Activated T-cell treated with anti-CD3 and anti-CD28 coated beads, Interleukin-2, amount 50 U/mL, for 24 hours (primary cell): ENCODE results near the gene NHLRC2.

Experiments
- DNase-seq: peaks from one replicate; pipeline ENCODE4 v3.0.0-alpha.2; 2020
- H3K27ac Mint-ChIP-seq: 2 replicates; pipeline ENCODE4 v1.8.0; 2020; ENCODE audit warnings: mild to moderate bottlenecking, mixed read lengths
- H3K27me3 Mint-ChIP-seq: 2 replicates; pipeline ENCODE4 v1.8.0; 2020; ENCODE audit warnings: mixed read lengths
- H3K36me3 Mint-ChIP-seq: 2 replicates; pipeline ENCODE4 v1.8.0; 2020; ENCODE audit warnings: low read depth, mixed read lengths
- H3K4me1 Mint-ChIP-seq: 2 replicates; pipeline ENCODE4 v1.8.0; 2020; ENCODE audit warnings: low read depth, mixed read lengths
- H3K4me3 Mint-ChIP-seq: 2 replicates; pipeline ENCODE4 v1.8.0; 2020; ENCODE audit warnings: mild to moderate bottlenecking, moderate library complexity, mixed read lengths
- H3K9me3 Mint-ChIP-seq: 2 replicates; pipeline ENCODE4 v1.8.0; 2020; ENCODE audit warnings: mixed read lengths

NHLRC2 gene

DNA sequence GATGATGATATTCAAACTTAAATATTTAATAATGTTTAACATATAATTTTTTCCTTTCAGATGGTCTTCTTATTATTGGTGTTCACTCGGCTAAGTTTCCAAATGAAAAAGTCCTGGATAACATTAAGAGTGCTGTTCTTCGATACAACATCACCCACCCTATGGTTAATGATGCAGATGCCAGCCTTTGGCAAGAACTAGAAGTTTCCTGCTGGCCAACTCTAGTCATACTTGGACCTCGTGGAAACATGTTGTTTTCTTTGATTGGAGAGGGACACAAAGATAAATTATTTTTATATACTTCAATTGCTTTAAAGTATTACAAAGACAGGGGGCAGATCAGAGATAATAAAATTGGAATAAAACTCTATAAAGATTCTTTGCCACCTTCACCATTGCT, 22.0 kb downstream of the NHLRC2 start:
- no peak overlapping the region for H3K4me3 Mint-ChIP-seq
- peaks cover 19% of the 10 kb centered on the region for H3K4me1 Mint-ChIP-seq
- no peaks in the 10 kb centered on the region for H3K27me3 Mint-ChIP-seq
- peaks cover 7% of the 10 kb centered on the region for H3K9me3 Mint-ChIP-seq
- no peak for DNase-seq
- peaks cover 55% of the 10 kb centered on the region for H3K36me3 Mint-ChIP-seq
- H3K27ac Mint-ChIP-seq = no peak overlapping the region

DNA sequence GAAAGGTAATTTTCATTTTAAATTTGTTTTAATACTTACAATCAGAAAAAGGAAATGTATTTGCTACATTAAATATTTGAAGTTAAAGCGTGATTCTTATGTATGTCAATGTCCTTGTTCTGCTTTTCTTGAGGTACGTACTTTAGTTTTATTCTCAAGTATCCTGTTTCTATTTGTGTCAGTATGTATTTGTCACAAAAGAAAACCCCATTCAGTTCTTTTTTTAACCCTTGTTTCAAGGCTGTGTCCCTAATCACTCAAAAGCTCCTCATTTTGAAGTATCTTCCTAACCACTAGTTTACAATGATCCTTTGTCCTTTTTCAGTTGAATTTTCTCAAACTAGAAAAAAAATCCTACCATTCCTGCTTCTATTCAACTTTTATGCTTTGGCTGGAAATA, 25.2 kb downstream of the NHLRC2 start:
- no peak overlapping the region for H3K27ac Mint-ChIP-seq
- H3K9me3 Mint-ChIP-seq = no peaks in the 10 kb centered on the region
- DNase-seq = no peak
- H3K36me3 Mint-ChIP-seq = peaks cover 67% of the 10 kb centered on the region
- H3K4me1 Mint-ChIP-seq = peaks cover 24% of the 10 kb centered on the region
- H3K27me3 Mint-ChIP-seq = no peaks in the 10 kb centered on the region
- H3K4me3 Mint-ChIP-seq = no peak overlapping the region

DNA sequence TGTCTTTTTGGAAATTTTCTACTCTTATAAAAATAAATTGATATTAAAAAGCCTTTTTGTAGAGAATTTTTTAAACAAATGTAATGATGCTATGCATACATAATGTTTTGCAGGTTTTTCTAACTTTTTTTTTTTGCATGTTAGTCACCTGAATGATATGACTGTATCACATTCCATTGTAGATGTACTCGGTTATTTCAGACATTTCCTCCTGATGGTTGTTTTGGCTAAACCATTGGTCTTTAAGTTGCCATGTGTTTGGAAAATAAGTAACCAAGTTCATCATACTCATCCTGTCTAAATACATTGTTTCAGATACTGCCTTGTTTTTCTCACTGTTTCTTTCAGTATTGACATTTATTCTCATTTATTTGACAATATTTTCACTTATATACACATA, 25.8 kb downstream of the NHLRC2 start:
- Mint-ChIP-seq H3K4me3 (no peak overlapping the region), H3K9me3 (no peaks in the 10 kb centered on the region), H3K27me3 (no peaks in the 10 kb centered on the region), H3K27ac (no peak overlapping the region), H3K4me1 (peaks cover 22% of the 10 kb centered on the region), H3K36me3 (peaks cover 70% of the 10 kb centered on the region)
- no peak for DNase-seq

DNA sequence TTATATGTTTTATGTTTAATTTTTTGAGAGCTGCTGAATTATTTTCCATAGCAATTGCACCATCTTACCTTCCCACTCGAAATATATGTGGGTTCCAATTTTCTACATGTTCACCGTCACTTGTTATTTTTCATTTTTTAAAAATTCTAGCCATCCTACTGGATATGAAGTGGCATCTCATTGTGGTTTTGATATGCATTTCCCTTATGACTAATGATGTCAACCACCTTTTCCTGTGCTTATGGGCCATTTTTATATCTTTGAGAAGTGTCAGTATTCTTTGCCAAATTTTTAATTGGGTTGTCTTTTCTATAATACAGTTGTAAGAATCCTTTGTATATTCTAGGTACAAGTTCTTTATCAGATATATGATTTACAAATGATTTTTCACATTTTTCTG, 27.8 kb downstream of the NHLRC2 start:
- DNase-seq = no peak
- H3K27me3 Mint-ChIP-seq = no peaks in the 10 kb centered on the region
- H3K4me3 Mint-ChIP-seq = no peak overlapping the region
- no peaks in the 10 kb centered on the region for H3K9me3 Mint-ChIP-seq
- no peak overlapping the region for H3K27ac Mint-ChIP-seq
- H3K4me1 Mint-ChIP-seq = peaks cover 18% of the 10 kb centered on the region
- H3K36me3 Mint-ChIP-seq = peaks cover 79% of the 10 kb centered on the region

DNA sequence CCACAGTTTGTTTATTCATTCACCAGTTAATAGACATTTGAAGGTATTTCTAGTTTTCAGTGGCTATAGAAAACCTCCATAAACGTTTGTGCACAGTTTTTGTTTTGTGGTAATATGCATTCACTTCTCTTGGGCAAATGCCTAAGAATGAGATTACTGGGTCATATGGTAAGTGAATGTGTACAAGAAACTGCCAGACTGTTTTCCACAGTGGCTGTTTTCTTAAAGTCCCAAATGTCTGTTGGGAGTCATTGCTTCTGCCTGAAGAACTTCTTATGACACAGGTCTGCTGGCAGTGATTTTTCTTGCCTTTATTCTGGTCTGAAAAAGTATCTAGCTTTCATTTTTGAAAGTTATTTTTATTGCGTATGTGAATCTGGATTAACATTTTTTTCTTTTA, 35.5 kb downstream of the NHLRC2 start:
- H3K27ac Mint-ChIP-seq = no peak overlapping the region

DNA sequence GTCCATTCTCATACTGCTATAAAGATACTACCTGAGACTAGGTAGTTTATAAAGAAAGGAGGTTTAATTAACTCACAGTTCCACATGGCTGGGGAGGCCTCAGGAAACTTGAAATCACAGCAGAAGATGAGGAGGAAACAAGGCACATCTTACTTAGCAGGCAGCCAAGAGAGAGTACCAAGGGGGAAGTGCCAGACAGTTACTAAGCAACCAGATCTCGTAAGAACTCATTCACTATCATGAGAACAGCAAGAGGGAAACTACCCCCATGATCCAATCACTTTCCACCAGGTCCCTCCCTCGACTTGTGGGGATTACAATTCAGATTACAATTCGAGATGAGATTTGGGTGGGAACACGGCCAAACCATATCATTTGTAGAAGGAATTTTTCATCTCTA, 36.3 kb downstream of the NHLRC2 start:
- Mint-ChIP-seq H3K9me3 (no peaks in the 10 kb centered on the region), H3K36me3 (peaks cover 78% of the 10 kb centered on the region), H3K4me1 (peaks cover 13% of the 10 kb centered on the region), H3K4me3 (no peak overlapping the region), H3K27ac (no peak overlapping the region), H3K27me3 (no peaks in the 10 kb centered on the region)
- no peak for DNase-seq

More for the DNA sequence above, 35.5 kb downstream of the NHLRC2 start:
- H3K9me3 Mint-ChIP-seq = no peaks in the 10 kb centered on the region
- no peaks in the 10 kb centered on the region for H3K27me3 Mint-ChIP-seq
- H3K4me1 Mint-ChIP-seq = peaks cover 8% of the 10 kb centered on the region
- peaks cover 78% of the 10 kb centered on the region for H3K36me3 Mint-ChIP-seq
- DNase-seq = no peak
- no peak overlapping the region for H3K4me3 Mint-ChIP-seq

DNA sequence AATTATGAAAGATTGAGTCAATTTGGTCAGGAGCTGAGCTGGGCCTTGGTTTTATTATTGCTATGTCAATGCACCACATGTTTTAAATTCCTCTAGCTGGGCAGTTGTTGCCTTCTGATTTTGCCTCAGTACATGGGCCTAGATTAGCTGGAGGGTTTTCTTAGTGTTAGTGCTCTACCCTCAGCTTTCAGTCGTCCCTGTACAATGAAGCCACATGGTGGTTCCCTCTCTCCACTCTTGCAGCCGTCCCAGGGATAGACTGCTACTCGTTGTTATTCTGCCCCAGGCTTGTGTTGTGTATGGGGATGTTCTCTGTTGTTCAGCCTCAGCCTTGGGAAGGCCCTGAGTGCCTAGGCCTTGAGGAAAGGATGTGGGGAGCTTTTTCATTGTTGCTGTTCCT, 37.0 kb downstream of the NHLRC2 start:
- H3K36me3 Mint-ChIP-seq = peaks cover 71% of the 10 kb centered on the region
- H3K27me3 Mint-ChIP-seq = no peaks in the 10 kb centered on the region
- H3K4me1 Mint-ChIP-seq = peaks cover 13% of the 10 kb centered on the region
- H3K4me3 Mint-ChIP-seq = no peak overlapping the region
- H3K27ac Mint-ChIP-seq = no peak overlapping the region
- H3K9me3 Mint-ChIP-seq = no peaks in the 10 kb centered on the region
- DNase-seq = no peak

DNA sequence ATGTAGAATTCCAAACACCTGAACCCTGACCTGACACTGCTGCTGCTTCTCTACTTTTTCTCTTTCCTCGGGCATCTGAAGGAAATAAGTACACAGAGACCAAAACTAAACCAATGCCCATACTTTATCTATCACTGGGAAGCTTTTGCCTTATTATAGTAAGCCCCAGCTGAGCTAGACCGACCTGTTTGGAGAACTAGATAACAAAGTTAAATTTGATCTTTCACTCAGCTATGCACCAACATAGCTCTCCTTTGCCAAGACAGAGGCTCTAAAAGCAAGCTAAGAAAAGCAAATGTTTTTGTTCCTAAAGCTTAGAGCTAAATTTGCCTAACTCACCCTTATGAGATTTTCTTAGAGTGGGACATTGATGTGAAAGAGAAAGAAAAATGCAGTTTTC, 39.1 kb downstream of the NHLRC2 start:
- Mint-ChIP-seq H3K4me3 (no peak overlapping the region), H3K27ac (no peak overlapping the region), H3K36me3 (peaks cover 65% of the 10 kb centered on the region), H3K9me3 (no peaks in the 10 kb centered on the region), H3K4me1 (peaks cover 13% of the 10 kb centered on the region), H3K27me3 (no peaks in the 10 kb centered on the region)
- DNase-seq = no peak

DNA sequence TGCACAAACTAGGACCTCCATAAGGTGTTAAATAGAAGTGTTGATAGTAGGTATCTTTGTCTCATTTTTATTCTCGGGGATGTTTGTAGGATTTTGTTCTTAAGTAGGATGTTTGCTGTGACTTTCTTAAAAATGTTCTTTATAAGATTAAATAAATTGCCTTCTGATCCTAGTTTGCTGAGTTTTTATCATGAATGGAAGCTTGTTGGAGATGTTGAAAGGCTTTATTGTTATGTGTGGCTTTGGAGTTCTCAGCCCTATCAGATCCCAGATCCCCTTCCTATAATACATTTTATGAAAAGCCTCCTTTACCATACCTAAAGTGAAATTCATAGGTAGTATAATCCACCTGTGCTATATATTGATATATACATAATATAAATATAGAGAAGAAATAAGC, 40.1 kb downstream of the NHLRC2 start:
- H3K4me3 Mint-ChIP-seq = no peak overlapping the region
- no peaks in the 10 kb centered on the region for H3K27me3 Mint-ChIP-seq
- H3K36me3 Mint-ChIP-seq = peaks cover 67% of the 10 kb centered on the region
- H3K27ac Mint-ChIP-seq = no peak overlapping the region
- no peaks in the 10 kb centered on the region for H3K9me3 Mint-ChIP-seq
- peaks cover 13% of the 10 kb centered on the region for H3K4me1 Mint-ChIP-seq
- no peak for DNase-seq

DNA sequence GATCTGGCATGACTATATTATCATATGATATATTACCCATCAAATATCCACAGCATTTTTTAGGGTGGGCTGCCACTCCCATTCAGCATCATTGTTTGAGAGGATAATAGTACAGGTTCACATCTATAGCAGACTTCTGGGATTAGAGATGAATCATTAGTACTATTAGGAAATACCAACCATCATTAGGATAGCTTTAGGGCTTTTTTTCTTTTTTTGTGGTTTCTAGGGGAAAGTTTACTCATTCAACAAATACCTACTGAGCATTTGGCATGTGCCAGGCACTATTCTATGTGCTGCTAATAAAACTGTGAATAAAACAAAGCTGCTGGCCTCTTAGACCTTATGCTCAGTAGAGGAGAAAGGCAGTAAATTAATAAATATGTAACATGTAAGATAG, 40.6 kb downstream of the NHLRC2 start:
- Mint-ChIP-seq H3K4me1 (peaks cover 13% of the 10 kb centered on the region), H3K4me3 (no peak overlapping the region), H3K27ac (no peak overlapping the region), H3K27me3 (no peaks in the 10 kb centered on the region), H3K9me3 (no peaks in the 10 kb centered on the region), H3K36me3 (peaks cover 62% of the 10 kb centered on the region)
- DNase-seq = no peak

DNA sequence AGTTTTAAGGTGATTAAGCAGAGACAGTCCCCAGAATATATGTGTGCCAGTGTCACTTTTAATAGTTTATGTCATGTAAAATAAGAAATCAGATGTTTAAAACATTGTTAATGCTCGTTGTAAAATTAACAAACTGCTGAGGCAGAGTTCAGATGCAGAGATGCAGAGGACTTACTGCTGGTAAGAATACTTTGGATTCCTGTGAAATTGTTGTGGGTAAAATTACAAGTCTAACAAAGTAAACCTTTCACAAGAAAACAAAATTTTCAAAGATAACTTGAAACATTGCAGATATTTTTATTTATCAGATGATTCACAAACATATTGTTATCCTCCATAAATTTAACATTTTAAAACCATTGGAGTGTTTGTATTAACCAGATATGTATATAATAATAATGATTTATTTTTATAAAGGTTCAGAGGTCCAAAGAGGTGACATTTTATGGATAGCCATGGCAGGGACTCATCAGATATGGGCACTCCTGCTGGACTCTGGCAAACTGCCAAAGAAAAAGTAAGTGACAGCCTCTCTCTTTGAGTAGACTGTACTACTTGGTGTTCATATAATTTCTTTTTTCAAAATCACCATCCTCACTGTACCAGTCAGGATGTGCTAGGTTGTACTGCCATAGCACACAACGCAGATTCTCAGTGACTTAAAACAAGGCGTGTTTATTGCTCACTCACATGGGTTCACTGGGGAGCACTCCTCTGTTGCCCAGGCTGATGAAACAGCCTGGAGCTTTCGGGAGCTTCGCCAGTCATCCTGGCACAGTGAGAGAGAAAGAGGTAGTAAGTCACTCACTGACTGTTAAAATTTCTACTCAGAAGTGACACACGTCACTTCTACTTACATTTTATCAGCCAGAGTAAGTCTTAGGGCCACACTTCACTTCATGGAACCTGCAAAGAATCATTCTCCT, 43.5 kb downstream of the NHLRC2 start:
- H3K9me3 Mint-ChIP-seq = no peaks in the 10 kb centered on the region
- H3K27ac Mint-ChIP-seq = no peak overlapping the region
- H3K4me3 Mint-ChIP-seq = no peak overlapping the region
- no peaks in the 10 kb centered on the region for H3K27me3 Mint-ChIP-seq
- no peak for DNase-seq
- peaks cover 9% of the 10 kb centered on the region for H3K4me1 Mint-ChIP-seq
- H3K36me3 Mint-ChIP-seq = peaks cover 60% of the 10 kb centered on the region

DNA sequence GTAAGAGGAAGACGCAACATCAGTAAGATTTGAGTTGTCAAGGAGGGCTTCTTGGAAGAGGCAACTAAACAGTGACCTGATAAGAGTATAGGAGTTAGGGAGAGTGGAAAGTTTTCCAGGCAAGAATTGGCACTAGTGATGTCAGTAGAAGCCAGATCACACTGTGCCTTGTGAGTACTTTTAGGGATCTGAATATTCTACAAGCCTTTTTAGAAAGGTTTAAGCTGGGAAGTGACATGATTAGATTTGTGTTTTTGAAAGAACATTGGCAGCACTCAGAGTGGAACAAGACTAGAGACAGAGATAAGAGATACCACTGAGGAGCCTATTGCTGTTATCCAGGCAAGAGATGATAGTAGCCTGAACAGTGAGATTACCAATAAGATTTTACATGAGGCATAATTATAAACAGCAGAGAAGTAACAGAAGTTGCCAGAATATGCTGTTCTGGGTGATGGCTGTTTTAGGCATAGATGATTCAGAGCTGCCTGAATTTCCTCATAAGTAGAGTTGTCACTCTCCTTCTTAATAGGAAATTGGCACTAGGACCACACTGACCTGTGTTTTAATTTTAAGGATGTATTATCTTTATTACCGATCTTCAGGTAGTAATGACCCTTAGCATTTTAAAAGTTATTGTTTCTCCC, 45.6 kb downstream of the NHLRC2 start:
- Mint-ChIP-seq H3K27me3 (no peaks in the 10 kb centered on the region), H3K4me3 (no peak overlapping the region), H3K4me1 (peaks cover 3% of the 10 kb centered on the region), H3K36me3 (peaks cover 66% of the 10 kb centered on the region), H3K9me3 (no peaks in the 10 kb centered on the region), H3K27ac (no peak overlapping the region)
- no peak for DNase-seq

DNA sequence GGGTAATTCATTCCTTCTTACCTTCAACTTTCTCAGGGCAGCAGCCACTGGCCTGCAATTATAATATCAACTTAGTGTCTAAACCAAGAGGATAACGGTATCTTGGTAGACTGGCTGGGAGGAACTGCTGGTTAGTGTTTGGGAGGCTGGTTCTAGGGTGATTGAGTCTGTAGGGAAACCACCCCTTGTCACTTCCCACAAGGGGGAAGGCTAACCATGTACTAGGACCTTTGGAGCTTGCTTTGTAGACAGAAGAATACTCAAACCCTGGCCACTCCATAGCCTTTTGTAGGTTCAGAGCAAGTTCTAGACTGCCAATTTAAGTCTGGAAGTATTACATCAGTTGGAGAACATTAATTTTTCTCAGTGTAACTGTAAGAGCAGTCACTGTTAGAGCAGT, 51.3 kb downstream of the NHLRC2 start:
- no peak for DNase-seq
- Mint-ChIP-seq H3K27me3 (no peaks in the 10 kb centered on the region), H3K9me3 (no peaks in the 10 kb centered on the region), H3K36me3 (peaks cover 68% of the 10 kb centered on the region), H3K4me3 (no peak overlapping the region), H3K27ac (no peak overlapping the region), H3K4me1 (no peaks in the 10 kb centered on the region)

DNA sequence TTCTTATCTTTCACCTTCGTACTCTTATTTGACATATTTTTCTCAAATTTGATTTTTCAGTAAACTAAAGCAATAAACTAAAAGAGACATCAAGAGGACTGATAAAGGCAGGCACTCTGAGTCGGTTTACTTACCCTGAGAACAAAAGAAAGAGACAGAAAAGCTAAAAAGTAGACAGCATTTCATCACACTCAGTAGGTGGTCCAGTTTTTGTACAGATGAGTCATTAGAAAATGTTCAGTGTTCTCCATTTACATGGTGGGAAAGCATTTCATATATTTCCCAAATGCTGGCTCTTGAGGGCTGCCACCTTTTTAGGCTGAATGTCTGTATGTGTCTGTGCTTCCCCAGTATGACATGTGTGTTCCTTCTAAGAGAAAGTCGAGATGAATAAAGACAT, 52.7 kb downstream of the NHLRC2 start:
- H3K4me1 Mint-ChIP-seq = no peaks in the 10 kb centered on the region
- no peak overlapping the region for H3K4me3 Mint-ChIP-seq
- no peak overlapping the region for H3K27ac Mint-ChIP-seq
- DNase-seq = no peak
- H3K9me3 Mint-ChIP-seq = no peaks in the 10 kb centered on the region
- no peaks in the 10 kb centered on the region for H3K27me3 Mint-ChIP-seq
- H3K36me3 Mint-ChIP-seq = peaks cover 65% of the 10 kb centered on the region

DNA sequence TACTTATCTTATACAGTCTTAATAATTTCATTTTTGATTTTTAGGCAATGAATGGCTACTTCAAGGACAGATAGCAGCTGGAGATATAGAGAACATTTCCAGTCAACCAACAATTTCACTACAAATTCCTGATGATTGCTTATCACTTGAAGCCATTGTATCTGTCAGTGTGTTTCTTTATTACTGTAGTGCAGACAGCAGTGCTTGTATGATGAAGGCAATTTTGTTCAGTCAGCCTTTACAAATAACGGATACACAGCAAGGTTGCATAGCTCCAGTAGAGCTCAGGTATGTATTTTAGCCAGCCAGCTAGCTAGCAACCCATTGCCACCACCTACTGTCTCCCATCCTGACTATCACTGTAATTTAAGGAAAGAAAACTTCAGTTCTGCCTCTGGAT, 53.8 kb downstream of the NHLRC2 start:
- peaks cover 63% of the 10 kb centered on the region for H3K36me3 Mint-ChIP-seq

More for the DNA sequence above, 53.8 kb downstream of the NHLRC2 start:
- DNase-seq = no peak
- Mint-ChIP-seq H3K27me3 (no peaks in the 10 kb centered on the region), H3K27ac (no peak overlapping the region), H3K4me1 (no peaks in the 10 kb centered on the region), H3K9me3 (no peaks in the 10 kb centered on the region), H3K4me3 (no peak overlapping the region)
